K562 (cell line): ENCODE measurements around the gene ARPC4. TPM values are rescaled to one million over a fixed set of nuclear protein-coding genes. Genes with fewer than 3 reads are reported as not detected.
A peak's percentile ranks its signal among the peaks of the same experiment; 100 is the strongest.

ENCODE experiments used
- ATF2 ChIP-seq: sonication (generic); formaldehyde crosslinking; IDR thresholded peaks from 2 replicates; pipeline ENCODE4 v1.8.1; 2022; ENCODE audit warnings: missing genetic modification reagents
- ATF3 ChIP-seq, 2 experiments: fragments of 450-650 bp in 1 of 2; sonication (generic) in 1 of 2; formaldehyde crosslinking in 1 of 2; IDR thresholded peaks in 1 of 2; conservative IDR thresholded peaks in 1 of 2; 2 replicates each; pipeline versions ENCODE4 v1.6.1 to v1.8.1; 2016 to 2023; ENCODE audit warnings: mild to moderate bottlenecking in 2 of 2, moderate library complexity in 2 of 2, inconsistent platforms in 1 of 2, missing genetic modification reagents in 1 of 2
- ATF7 ChIP-seq: fragments of 450-650 bp; IDR thresholded peaks from 2 replicates; pipeline ENCODE4 v1.7.1; 2014; ENCODE audit warnings: mild to moderate bottlenecking, moderate library complexity
- HMBOX1 ChIP-seq: sonication (generic); IDR thresholded peaks from 2 replicates; pipeline ENCODE4 v1.6.1; 2016
- HMGN3 ChIP-seq: IDR thresholded peaks from 2 replicates; pipeline ENCODE4 v1.6.1; 2011; ENCODE audit warnings: borderline replicate concordance, low read depth, mild to moderate bottlenecking, mixed read lengths, low read length; ENCODE audit not compliant: insufficient read length; ENCODE audit errors: extremely low read depth
- MBD2 ChIP-seq: sonication (generic); IDR thresholded peaks from 2 replicates; pipeline ENCODE4 v1.6.1; 2016; ENCODE audit warnings: low read depth, borderline replicate concordance
- MCM5 ChIP-seq: fragments of 450-650 bp; IDR thresholded peaks from 2 replicates; pipeline ENCODE4 v1.6.1; 2016; ENCODE audit warnings: low read depth
- MLLT1 ChIP-seq, 2 experiments: fragments of 450-650 bp; IDR thresholded peaks; 2 replicates each; pipeline ENCODE4 v1.6.1; 2016
- NR3C1 ChIP-seq: sonication (generic); formaldehyde crosslinking; IDR thresholded peaks from 2 replicates; pipeline ENCODE4 v1.8.1; 2022; ENCODE audit warnings: missing genetic modification reagents
- PML ChIP-seq: IDR thresholded peaks from 2 replicates; pipeline ENCODE4 v1.6.1; 2012; ENCODE audit warnings: low read length, inconsistent platforms
- RAD51 ChIP-seq: fragments of 450-650 bp; IDR thresholded peaks from 2 replicates; pipeline ENCODE4 v1.7.1; 2016; ENCODE audit warnings: low read depth, mild to moderate bottlenecking, borderline replicate concordance
- SIN3B ChIP-seq: fragments of 450-650 bp; IDR thresholded peaks from 2 replicates; pipeline ENCODE4 v1.6.1; 2017; ENCODE audit warnings: low read depth, mild to moderate bottlenecking, moderate library complexity
- SP2 ChIP-seq: IDR thresholded peaks from 2 replicates; pipeline ENCODE4 v1.6.1; 2011; ENCODE audit warnings: mild to moderate bottlenecking, low read depth, low read length, moderate library complexity; ENCODE audit not compliant: poor library complexity, severe bottlenecking; ENCODE audit errors: extremely low read depth
- TBP ChIP-seq: optimal IDR thresholded peaks from 2 replicates; pipeline ENCODE3; 2011; ENCODE audit warnings: low read depth, low read length, improper control_type of control experiment
- TCF7 ChIP-seq: sonication (generic); IDR thresholded peaks from 2 replicates; pipeline ENCODE4 v1.6.1; 2016; ENCODE audit warnings: antibody characterized with exemption, borderline replicate concordance
- TSHZ1 ChIP-seq: fragments of 250-450 bp; sonication (Bioruptor Pico); IDR thresholded peaks from 2 replicates; pipeline ENCODE4 v1.4.0; 2020; ENCODE audit warnings: mild to moderate bottlenecking, moderate library complexity
- ZNF197 ChIP-seq: fragments of 200-800 bp; sonication (Bioruptor generic); IDR thresholded peaks from 2 replicates; pipeline ENCODE4 v1.6.1; 2016; ENCODE audit warnings: low read depth, missing genetic modification characterization, missing compliant biosample characterization
- ZNF398 ChIP-seq: fragments of 250-450 bp; sonication (Bioruptor Pico); IDR thresholded peaks from 2 replicates; pipeline ENCODE4 v1.8.0; 2021; ENCODE audit warnings: moderate library complexity, mild to moderate bottlenecking, inconsistent platforms
- polyA plus RNA-seq, 8 experiments: library from polyadenylated mRNA; depleted of rRNA in 4 of 8; stranded (reverse) in 5 of 8; unstranded in 3 of 8; fragments of >200 nt; fragmentation: Nextera tagmentation in 2 of 8; fragmentation: Illumina TruSeq in 1 of 8; extraction: Ambion mirVana in 2 of 8; extraction: Trizol in 1 of 8; gene quantifications; 2 replicates each; pipeline versions ENCODE4 v1.2.1 to v1.2.3, GENCODE V29; 2011 to 2014; ENCODE audit warnings: inconsistent platforms in 1 of 8, missing spikeins in 1 of 8
- total RNA-seq, 7 experiments: library from RNA; depleted of rRNA in 6 of 7; stranded (reverse); fragments of >200 nt in 6 of 7; fragmentation: Illumina TruSeq in 2 of 7; extraction: Trizol in 2 of 7; gene quantifications; 2 replicates each; pipeline versions ENCODE4 v1.2.1 to v1.2.3, GENCODE V29; 2011 to 2021; ENCODE audit warnings: low replicate concordance in 1 of 7

The ARPC4 gene
- total and polyA plus RNA-seq, 9 of the 15 experiments (the other 6 are each of a cell fraction or from before 2014, with no cell fraction given) = 20.1 to 153 (median 119) TPM

- no peak for TF ChIP-seq HMGN3
- no peak for TF ChIP-seq ZNF398 (CRISPR knock-in tag)
- no peak for TF ChIP-seq SIN3B
- 0 out of 2 replicates have a peak, but pooled peaks have one; percentile 20 for TF ChIP-seq ATF7
- no peak for TF ChIP-seq NR3C1 (CRISPR knock-in tag)
- no peak for TF ChIP-seq TBP
- TF ChIP-seq TSHZ1 (CRISPR knock-in tag) = no peak
- TF ChIP-seq RAD51 = peak; percentile 89
- no peak for TF ChIP-seq PML
- TF ChIP-seq TCF7 = no peak
- TF ChIP-seq ATF2 (CRISPR knock-in tag) = no peak
- TF ChIP-seq ATF3 (IDR thresholded peaks at IDR 0.05) = no peak
- no peak for TF ChIP-seq ATF3 (CRISPR knock-in tag; conservative IDR thresholded peaks at IDR 0.05)
- no peak for TF ChIP-seq MBD2
- no peak; the same call in 1 of the 2 replicates for TF ChIP-seq ZNF197 (CRISPR knock-in tag)
- TF ChIP-seq MCM5 = no peak
- TF ChIP-seq MLLT1 (IDR thresholded peaks at IDR 0.05) = 0 out of 4 replicates have a peak, but pooled peaks of 1 of the 2 experiments have one; percentile 31
- no peak for TF ChIP-seq HMBOX1
- no peak for TF ChIP-seq SP2
Observed at GRCh38 chr3:9785602-9786001, 7.3 kb upstream of the ARPC4 start (continued).
